Astrocyte of the cerebellum (primary cell): ENCODE results near the gene OSBPL5.

Experiments
- DNase-seq: peaks from one replicate; pipeline ENCODE4 v3.0.0-alpha.2; 2011; ENCODE audit warnings: low read depth
- H3K4me3 ChIP-seq: 2 replicates; pipeline ENCODE4 v1.5.1; 2011; ENCODE audit warnings: mild to moderate bottlenecking, low read depth, low read length, moderate library complexity
- CTCF ChIP-seq: IDR thresholded peaks from 2 replicates; pipeline ENCODE4 v1.5.1; 2012; ENCODE audit warnings: low read length, low read depth, moderate library complexity, mild to moderate bottlenecking; ENCODE audit errors: missing control alignments
- in situ Hi-C: cut with HindIII; loops from 2 replicates; pipeline ENCODE4 v1.10.0; 2017; ENCODE audit warnings: low sequenced_read_pairs

OSBPL5 gene

GRCh38 chr11:3181725-3182461, 16.8 kb upstream of the OSBPL5 start:
- in situ Hi-C loops, result no loop called here
- no peak overlapping the region for H3K4me3 ChIP-seq
- TF ChIP-seq CTCF, result no peak
- DNase-seq, result no peak

- TF ChIP-seq CTCF, result no peak
- DNase-seq, result no peak
- no peak overlapping the region for H3K4me3 ChIP-seq
- in situ Hi-C loops, result no loop called here
These were observed 15.8 kb upstream of the OSBPL5 start for GRCh38 chr11:3180869-3181268.

- no peak for DNase-seq
- in situ Hi-C loops, result no loop called here
- no peak overlapping the region for H3K4me3 ChIP-seq
- TF ChIP-seq CTCF, result no peak
These were observed 13.2 kb upstream of the OSBPL5 start for GRCh38 chr11:3178349-3178748.

GRCh38 chr11:3177931-3178330, 12.8 kb upstream of the OSBPL5 start:
- DNase-seq, result no peak
- no peak for TF ChIP-seq CTCF
- no peak overlapping the region for H3K4me3 ChIP-seq
- in situ Hi-C loops, result no loop called here

GRCh38 chr11:3176487-3176886, 11.4 kb upstream of the OSBPL5 start:
- no peak for DNase-seq
- in situ Hi-C loops, result no loop called here
- TF ChIP-seq CTCF, result no peak
- H3K4me3 ChIP-seq, result no peak overlapping the region

- no peak overlapping the region for H3K4me3 ChIP-seq
- no peak for DNase-seq
- in situ Hi-C loops, result no loop called here
- no peak for TF ChIP-seq CTCF
These were observed 10.1 kb upstream of the OSBPL5 start for GRCh38 chr11:3175194-3175593.
